ENCODE measurements around the gene ADRB1.

ADRB1 gene

GRCh38 chr10:114035791-114036190 lies 7.9 kb upstream of the ADRB1 start:
- Histone ChIP-seq H3K27me3 (peaks cover 51% of the 10 kb centered on the region), H3K9me3 (no peaks in the 10 kb centered on the region), H3K4me3 (ENCODE audit: low read depth, low read length) (no peak overlapping the region), H3K4me1 (no peaks in the 10 kb centered on the region), H3K36me3 (no peaks in the 10 kb centered on the region)
- no peak for TF ChIP-seq CTCF (IDR thresholded peaks at IDR 0.05; ENCODE audit: low read depth, low read length)
- DNase-seq = no peak

DNA sequence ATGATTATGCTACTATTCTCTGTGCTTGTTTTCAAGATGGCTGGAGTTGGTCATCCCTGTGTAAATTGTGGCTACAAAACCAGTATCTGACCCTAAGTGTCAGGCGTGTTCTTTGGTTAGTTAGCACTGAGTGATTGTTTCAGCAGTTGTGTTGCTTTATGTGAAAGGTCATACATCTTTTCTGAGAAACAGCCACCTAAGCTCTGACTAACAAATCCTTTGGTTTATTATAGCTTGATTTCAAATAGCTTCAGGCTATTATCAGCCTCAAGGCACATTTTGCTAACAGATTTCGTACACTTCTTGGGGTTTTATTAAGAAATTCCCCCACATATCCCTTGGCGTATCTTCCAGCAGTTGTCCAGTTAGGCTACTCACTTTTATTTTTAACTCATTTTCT lies 4.8 kb upstream of the ADRB1 start:
- no peak for DNase-seq
- no peaks in the 10 kb centered on the region for H3K9me3 ChIP-seq
- H3K4me1 ChIP-seq = no peaks in the 10 kb centered on the region
- TF ChIP-seq CTCF (IDR thresholded peaks at IDR 0.05; ENCODE audit: low read depth, low read length) = no peak
- no peaks in the 10 kb centered on the region for H3K36me3 ChIP-seq
- H3K27me3 ChIP-seq = peaks cover 58% of the 10 kb centered on the region
- H3K4me3 ChIP-seq (ENCODE audit: low read depth, low read length) = no peak overlapping the region

DNA sequence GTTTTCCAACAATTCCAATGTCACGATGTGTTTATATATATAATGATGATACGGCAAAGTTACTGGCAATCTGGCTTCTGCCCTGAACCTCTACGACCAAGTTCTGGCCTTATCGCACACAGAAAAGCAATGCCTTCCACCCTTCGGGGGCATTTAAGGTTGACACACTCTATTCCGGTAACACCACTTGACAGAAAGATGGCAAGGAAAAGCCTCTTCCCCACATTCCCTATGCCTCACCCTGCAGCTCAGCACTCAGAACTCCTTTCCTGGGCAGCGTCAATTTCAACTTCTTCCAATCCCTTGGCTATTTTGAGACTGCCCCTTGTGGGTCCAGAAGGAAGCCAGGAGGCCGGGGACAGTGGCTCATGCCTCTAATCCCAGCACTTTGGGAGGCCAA lies 2.5 kb upstream of the ADRB1 start:
- H3K9me3 ChIP-seq = no peaks in the 10 kb centered on the region
- TF ChIP-seq CTCF (IDR thresholded peaks at IDR 0.05; ENCODE audit: low read depth, low read length) = no peak
- DNase-seq = no peak
- no peaks in the 10 kb centered on the region for H3K4me1 ChIP-seq
- H3K27me3 ChIP-seq = peaks cover 66% of the 10 kb centered on the region
- no peaks in the 10 kb centered on the region for H3K36me3 ChIP-seq
- H3K4me3 ChIP-seq (ENCODE audit: low read depth, low read length) = no peak overlapping the region

DNA sequence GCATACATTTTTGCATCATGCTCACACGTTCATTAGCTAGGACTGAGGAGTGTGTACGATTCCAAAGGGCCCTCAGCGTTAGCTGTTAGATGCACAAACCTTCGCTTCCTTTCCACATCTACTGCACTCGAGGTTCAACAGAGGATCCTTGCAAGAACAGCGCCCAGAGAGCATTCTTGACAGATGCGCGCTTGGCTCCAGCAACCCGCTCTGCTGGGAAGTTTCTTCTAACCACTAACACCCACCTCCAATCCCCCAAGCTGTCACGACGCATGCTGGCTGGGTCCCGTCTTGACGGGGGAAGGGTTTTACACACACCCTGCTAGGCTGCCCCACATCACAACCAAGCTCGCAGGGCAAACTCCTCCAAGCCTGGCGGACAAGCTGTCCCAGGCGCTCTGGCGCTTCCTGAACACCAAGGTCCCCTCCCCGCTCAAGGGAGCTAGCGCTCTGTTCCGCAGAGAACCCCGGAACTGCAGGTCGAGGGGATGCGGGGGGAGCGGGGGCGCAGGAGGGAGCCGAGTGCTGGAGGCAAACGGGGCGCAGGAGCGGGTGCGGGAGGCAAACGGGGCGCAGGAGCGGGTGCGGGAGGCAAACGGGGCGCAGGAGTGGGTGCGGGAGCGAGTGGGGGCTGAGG lies 653 bp upstream of the ADRB1 start:
- no peaks in the 10 kb centered on the region for H3K36me3 ChIP-seq
- no peaks in the 10 kb centered on the region for H3K9me3 ChIP-seq
- H3K4me3 ChIP-seq (ENCODE audit: low read depth, low read length) = no peak overlapping the region
- no peaks in the 10 kb centered on the region for H3K4me1 ChIP-seq
- H3K27me3 ChIP-seq = peaks cover 85% of the 10 kb centered on the region
- DNase-seq = no peak
- no peak for TF ChIP-seq CTCF (IDR thresholded peaks at IDR 0.05; ENCODE audit: low read depth, low read length)

- H3K9me3 ChIP-seq = no peaks in the 10 kb centered on the region
- H3K27me3 ChIP-seq = peaks cover 88% of the 10 kb centered on the region
- no peak for DNase-seq
- H3K4me3 ChIP-seq (ENCODE audit: low read depth, low read length) = no peak overlapping the region
- no peak for TF ChIP-seq CTCF (IDR thresholded peaks at IDR 0.05; ENCODE audit: low read depth, low read length)
- H3K4me1 ChIP-seq = no peaks in the 10 kb centered on the region
- H3K36me3 ChIP-seq = no peaks in the 10 kb centered on the region
These were observed 825 bp downstream of the ADRB1 start for GRCh38 chr10:114044247-114045135.
